HL-60 (cell line): ENCODE data around the gene BECN2.
A peak's percentile ranks its signal among the peaks of the same experiment; 100 is the strongest.
"Not testable (repeated sequence)": the region's sequence is repeated elsewhere in the genome, so short reads cannot be mapped to it uniquely, and the experiment has no call there.

ENCODE experiments used
- DNase-seq, 2 experiments: peaks; one replicate each; pipeline ENCODE4 v3.0.0-alpha.2; 2010 to 2020; ENCODE audit warnings: low read depth in 1 of 2, low spot score in 1 of 2
- H3K27ac ChIP-seq: fragments of 250-450 bp; sonication (Bioruptor Pico); replicated peaks from 2 replicates; pipeline ENCODE4 v1.5.1; 2020; ENCODE audit warnings: mild to moderate bottlenecking, moderate library complexity
- H3K27me3 ChIP-seq: fragments of 250-450 bp; sonication (Bioruptor Pico); 2 replicates; pipeline ENCODE4 v1.5.1; 2021; ENCODE audit warnings: mild to moderate bottlenecking, moderate library complexity; ENCODE audit not compliant: insufficient read depth, poor library complexity, severe bottlenecking
- H3K4me3 ChIP-seq: replicated peaks from 2 replicates; pipeline ENCODE4 v1.5.1; 2011; ENCODE audit warnings: mild to moderate bottlenecking, control low read depth, low read length; ENCODE audit not compliant: insufficient read depth
- GABPA ChIP-seq: IDR thresholded peaks from 2 replicates; pipeline ENCODE4 v1.6.1; 2012; ENCODE audit warnings: low read depth
- POLR2AphosphoS5 ChIP-seq: IDR thresholded peaks from 2 replicates; pipeline ENCODE4 v1.6.1; 2012; ENCODE audit warnings: low read depth
- SPI1 ChIP-seq: IDR thresholded peaks from 2 replicates; pipeline ENCODE4 v1.6.1; 2012; ENCODE audit warnings: low read depth, mild to moderate bottlenecking, borderline replicate concordance
- TF ChIP-seq, protein P1 (sequence below): IDR thresholded peaks from one replicate; pipeline ENCODE4 v1.5.1; 2011; ENCODE audit warnings: low read length, control low read depth, inconsistent platforms; ENCODE audit not compliant: insufficient read depth
- TF ChIP-seq, protein P2 (sequence below): IDR thresholded peaks from 2 replicates; pipeline ENCODE4 v1.6.1; 2012; ENCODE audit warnings: low read depth; ENCODE audit not compliant: insufficient replicate concordance

The BECN2 gene

GRCh38 chr1:241985787-241986186 is 28.2 kb downstream of the BECN2 start:
- no peak overlapping the region for H3K4me3 ChIP-seq
- peak in 1 of 2 experiments; percentile 24 for DNase-seq
- TF ChIP-seq, protein P1, sequence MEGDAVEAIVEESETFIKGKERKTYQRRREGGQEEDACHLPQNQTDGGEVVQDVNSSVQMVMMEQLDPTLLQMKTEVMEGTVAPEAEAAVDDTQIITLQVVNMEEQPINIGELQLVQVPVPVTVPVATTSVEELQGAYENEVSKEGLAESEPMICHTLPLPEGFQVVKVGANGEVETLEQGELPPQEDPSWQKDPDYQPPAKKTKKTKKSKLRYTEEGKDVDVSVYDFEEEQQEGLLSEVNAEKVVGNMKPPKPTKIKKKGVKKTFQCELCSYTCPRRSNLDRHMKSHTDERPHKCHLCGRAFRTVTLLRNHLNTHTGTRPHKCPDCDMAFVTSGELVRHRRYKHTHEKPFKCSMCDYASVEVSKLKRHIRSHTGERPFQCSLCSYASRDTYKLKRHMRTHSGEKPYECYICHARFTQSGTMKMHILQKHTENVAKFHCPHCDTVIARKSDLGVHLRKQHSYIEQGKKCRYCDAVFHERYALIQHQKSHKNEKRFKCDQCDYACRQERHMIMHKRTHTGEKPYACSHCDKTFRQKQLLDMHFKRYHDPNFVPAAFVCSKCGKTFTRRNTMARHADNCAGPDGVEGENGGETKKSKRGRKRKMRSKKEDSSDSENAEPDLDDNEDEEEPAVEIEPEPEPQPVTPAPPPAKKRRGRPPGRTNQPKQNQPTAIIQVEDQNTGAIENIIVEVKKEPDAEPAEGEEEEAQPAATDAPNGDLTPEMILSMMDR: peak; percentile 14
- TF ChIP-seq SPI1: no peak
- no peak overlapping the region for H3K27ac ChIP-seq
- H3K27me3 ChIP-seq: no peaks in the 10 kb centered on the region

- not testable (repeated sequence) for H3K27me3 ChIP-seq, H3K27ac ChIP-seq, DNase-seq, H3K4me3 ChIP-seq
Measured at GRCh38 chr1:241988389-241988930, 30.9 kb downstream of the BECN2 start.

GRCh38 chr1:241990040-241990439 is 32.5 kb downstream of the BECN2 start:
- TF ChIP-seq, protein P1: no peak
- TF ChIP-seq, protein P2, sequence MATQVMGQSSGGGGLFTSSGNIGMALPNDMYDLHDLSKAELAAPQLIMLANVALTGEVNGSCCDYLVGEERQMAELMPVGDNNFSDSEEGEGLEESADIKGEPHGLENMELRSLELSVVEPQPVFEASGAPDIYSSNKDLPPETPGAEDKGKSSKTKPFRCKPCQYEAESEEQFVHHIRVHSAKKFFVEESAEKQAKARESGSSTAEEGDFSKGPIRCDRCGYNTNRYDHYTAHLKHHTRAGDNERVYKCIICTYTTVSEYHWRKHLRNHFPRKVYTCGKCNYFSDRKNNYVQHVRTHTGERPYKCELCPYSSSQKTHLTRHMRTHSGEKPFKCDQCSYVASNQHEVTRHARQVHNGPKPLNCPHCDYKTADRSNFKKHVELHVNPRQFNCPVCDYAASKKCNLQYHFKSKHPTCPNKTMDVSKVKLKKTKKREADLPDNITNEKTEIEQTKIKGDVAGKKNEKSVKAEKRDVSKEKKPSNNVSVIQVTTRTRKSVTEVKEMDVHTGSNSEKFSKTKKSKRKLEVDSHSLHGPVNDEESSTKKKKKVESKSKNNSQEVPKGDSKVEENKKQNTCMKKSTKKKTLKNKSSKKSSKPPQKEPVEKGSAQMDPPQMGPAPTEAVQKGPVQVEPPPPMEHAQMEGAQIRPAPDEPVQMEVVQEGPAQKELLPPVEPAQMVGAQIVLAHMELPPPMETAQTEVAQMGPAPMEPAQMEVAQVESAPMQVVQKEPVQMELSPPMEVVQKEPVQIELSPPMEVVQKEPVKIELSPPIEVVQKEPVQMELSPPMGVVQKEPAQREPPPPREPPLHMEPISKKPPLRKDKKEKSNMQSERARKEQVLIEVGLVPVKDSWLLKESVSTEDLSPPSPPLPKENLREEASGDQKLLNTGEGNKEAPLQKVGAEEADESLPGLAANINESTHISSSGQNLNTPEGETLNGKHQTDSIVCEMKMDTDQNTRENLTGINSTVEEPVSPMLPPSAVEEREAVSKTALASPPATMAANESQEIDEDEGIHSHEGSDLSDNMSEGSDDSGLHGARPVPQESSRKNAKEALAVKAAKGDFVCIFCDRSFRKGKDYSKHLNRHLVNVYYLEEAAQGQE: no peak
- no peak for TF ChIP-seq POLR2AphosphoS5
- no peak for TF ChIP-seq SPI1
- TF ChIP-seq GABPA: no peak
- Histone ChIP-seq H3K4me3 (no peak overlapping the region), H3K27ac (no peak overlapping the region), H3K27me3 (no peaks in the 10 kb centered on the region)
- DNase-seq: no peak

GRCh38 chr1:241992734-241993133 is 35.2 kb downstream of the BECN2 start:
- TF ChIP-seq POLR2AphosphoS5: no peak
- no peak for TF ChIP-seq SPI1
- TF ChIP-seq GABPA: no peak
- TF ChIP-seq, protein P1: no peak
- TF ChIP-seq, protein P2: no peak
- Histone ChIP-seq H3K27me3 (no peaks in the 10 kb centered on the region), H3K4me3 (no peak overlapping the region), H3K27ac (no peak overlapping the region)
- no peak for DNase-seq
